Measurements from ENCODE around the gene RRM1. TPM values are rescaled to one million over a fixed set of nuclear protein-coding genes. Genes with fewer than 3 reads are reported as not detected.

Gene RRM1
- total RNA-seq, 1 experiment from 2014 or later = 88.8 TPM

DNA sequence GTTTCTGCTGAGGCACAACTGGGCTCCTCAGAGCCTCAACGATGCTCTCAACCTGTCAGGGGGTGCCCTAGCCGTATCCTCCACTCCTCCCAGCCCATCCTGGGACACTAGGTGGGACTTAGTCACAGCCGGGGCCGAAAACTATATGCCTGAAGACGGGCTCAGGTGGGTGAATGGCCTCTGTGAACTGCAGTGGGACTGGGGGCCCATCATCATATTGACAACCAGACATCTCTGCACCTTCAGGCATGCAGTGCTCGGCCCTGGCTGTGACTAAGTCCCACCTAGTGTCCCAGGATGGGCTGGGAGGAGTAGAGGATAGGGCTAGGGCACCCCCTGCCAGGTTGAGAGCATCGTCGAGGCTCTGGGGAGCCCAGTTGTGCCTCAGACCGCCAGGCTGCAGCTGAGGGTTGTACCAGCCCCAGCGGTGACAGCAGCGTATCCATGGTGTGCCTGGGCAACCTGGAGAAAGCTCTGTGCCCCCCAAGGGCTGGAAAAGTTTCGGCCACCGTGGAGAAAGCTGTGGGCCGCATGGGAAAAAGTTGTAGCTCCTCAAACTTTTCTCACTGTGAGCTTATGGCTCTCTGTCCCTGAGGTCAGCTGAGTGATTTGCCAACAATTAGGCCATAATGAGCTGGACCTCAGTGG, 88.9 kb downstream of the RRM1 start:
- Mint-ChIP-seq H3K4me3 (no peak overlapping the region), H3K4me1 (no peaks in the 10 kb centered on the region), H3K27ac (no peak overlapping the region), H3K27me3 (ENCODE audit: low read depth) (peaks cover 9% of the 10 kb centered on the region), H3K9me3 (no peaks in the 10 kb centered on the region), H3K36me3 (no peaks in the 10 kb centered on the region)
- CTCF ChIA-PET = interaction anchor here (0.6 to 2.9 kb wide), 4 partner anchors 328 to 368 kb away, joined by 3 to 19 read pairs (median 4); partner anchors contain the start of gene STIM1
- ATAC-seq (no peak), DNase-seq (ENCODE audit: low spot score) (no peak)
- POLR2A ChIA-PET = no interaction called here
- no peak for TF ChIP-seq JUN (CRISPR knock-in tag; IDR thresholded peaks at IDR 0.05)

DNA sequence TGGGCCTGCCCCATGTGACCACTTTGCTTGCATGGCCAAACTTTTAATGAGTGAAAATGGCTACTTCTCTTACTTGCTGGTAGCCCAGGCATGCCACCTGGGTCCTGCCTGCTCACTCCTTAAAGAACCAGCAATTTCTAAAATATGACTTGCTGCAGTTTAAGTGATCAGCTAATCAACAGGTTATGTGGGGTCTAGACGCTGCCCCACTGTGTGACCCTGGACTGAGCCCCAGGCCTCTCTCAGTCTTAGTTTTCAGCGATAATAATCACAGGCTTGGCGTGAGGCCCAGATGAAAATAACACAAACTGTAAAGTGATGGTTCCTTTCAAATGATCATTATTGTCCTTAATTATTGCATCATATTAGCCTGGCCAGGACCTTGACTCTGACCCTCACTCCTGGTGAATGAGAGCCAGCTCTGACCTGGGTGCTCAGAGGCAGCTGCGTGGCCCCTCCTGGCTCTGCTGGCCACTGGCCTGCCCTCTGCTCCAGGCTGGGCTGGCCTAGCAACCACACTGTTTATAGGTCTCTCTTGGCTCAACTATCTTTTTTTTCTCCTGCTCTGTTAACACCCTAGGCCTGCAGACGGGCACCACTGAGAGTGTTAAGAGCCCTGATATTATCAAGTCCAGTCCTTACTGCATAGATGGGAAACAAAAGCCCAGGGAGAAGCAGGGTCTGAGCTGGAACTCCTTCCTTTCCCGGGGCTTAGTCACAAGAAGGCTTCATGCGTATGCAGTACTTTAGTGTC, 89.7 kb downstream of the RRM1 start:
- H3K27me3 Mint-ChIP-seq (ENCODE audit: low read depth) = peaks cover 17% of the 10 kb centered on the region; the same call in 1 of the 2 replicates
- ChIA-PET POLR2A (no interaction called here), CTCF (interaction anchor here (1.1 to 4.1 kb wide), 4 partner anchors 329 to 375 kb away, joined by 3 to 104 read pairs (median 12); partner anchors contain the start of gene STIM1)
- DNase-seq (ENCODE audit: low spot score) (no peak), ATAC-seq (no peak)
- H3K4me3 Mint-ChIP-seq = no peak overlapping the region
- TF ChIP-seq, protein P1, sequence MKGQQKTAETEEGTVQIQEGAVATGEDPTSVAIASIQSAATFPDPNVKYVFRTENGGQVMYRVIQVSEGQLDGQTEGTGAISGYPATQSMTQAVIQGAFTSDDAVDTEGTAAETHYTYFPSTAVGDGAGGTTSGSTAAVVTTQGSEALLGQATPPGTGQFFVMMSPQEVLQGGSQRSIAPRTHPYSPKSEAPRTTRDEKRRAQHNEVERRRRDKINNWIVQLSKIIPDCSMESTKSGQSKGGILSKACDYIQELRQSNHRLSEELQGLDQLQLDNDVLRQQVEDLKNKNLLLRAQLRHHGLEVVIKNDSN (CRISPR knock-in tag; IDR thresholded peaks at IDR 0.05) = no peak
- TF ChIP-seq ZBTB21 (CRISPR knock-in tag; IDR thresholded peaks at IDR 0.05; ENCODE audit: borderline replicate concordance) (no peak), SP1 (CRISPR knock-in tag; conservative IDR thresholded peaks at IDR 0.05) (no peak), GTF2I (CRISPR knock-in tag; conservative IDR thresholded peaks at IDR 0.05) (no peak), ATF1 (CRISPR knock-in tag; IDR thresholded peaks at IDR 0.05) (no peak), NR3C1 (CRISPR knock-in tag; conservative IDR thresholded peaks at IDR 0.05; ENCODE audit: low read depth) (no peak)
- H3K36me3 Mint-ChIP-seq = no peaks in the 10 kb centered on the region
- no peaks in the 10 kb centered on the region for H3K9me3 Mint-ChIP-seq
- no peak overlapping the region for H3K27ac Mint-ChIP-seq
- no peaks in the 10 kb centered on the region for H3K4me1 Mint-ChIP-seq

DNA sequence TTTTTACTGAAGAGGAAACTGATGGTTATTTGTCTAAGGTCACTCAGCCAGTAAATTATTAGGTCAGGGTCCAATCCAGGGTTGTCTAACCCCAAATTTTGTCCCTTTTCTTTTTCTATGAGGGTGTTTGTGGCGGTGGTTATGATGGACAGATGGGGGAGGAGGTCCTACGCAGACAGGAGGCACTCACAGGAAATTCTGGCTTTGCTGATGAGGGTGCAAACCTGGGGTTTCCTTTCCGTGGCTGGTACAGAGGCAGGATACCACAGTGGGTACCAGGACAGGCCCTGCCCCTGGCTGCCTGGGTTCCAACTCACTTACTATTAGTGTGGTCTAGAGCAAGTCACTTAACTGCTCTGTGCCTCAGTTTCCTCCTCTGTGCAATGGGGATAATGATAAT, 91.0 kb downstream of the RRM1 start:
- no peak for ATAC-seq
- no peak for DNase-seq (ENCODE audit: low spot score)
- ChIA-PET CTCF (interaction anchor here (1.0 to 4.1 kb wide), 3 partner anchors 308 to 374 kb away, joined by 3 to 104 read pairs (median 3); no protein-coding TSS in a partner anchor), POLR2A (no interaction called here)
- Mint-ChIP-seq H3K4me1 (no peaks in the 10 kb centered on the region), H3K36me3 (no peaks in the 10 kb centered on the region), H3K4me3 (no peak overlapping the region), H3K27me3 (ENCODE audit: low read depth) (peaks cover 18% of the 10 kb centered on the region; the same call in 1 of the 2 replicates), H3K9me3 (no peaks in the 10 kb centered on the region), H3K27ac (no peak overlapping the region)
- TF ChIP-seq, protein P2, sequence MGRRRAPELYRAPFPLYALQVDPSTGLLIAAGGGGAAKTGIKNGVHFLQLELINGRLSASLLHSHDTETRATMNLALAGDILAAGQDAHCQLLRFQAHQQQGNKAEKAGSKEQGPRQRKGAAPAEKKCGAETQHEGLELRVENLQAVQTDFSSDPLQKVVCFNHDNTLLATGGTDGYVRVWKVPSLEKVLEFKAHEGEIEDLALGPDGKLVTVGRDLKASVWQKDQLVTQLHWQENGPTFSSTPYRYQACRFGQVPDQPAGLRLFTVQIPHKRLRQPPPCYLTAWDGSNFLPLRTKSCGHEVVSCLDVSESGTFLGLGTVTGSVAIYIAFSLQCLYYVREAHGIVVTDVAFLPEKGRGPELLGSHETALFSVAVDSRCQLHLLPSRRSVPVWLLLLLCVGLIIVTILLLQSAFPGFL (CRISPR knock-in tag; IDR thresholded peaks at IDR 0.05; ENCODE audit: borderline replicate concordance) = no peak

DNA sequence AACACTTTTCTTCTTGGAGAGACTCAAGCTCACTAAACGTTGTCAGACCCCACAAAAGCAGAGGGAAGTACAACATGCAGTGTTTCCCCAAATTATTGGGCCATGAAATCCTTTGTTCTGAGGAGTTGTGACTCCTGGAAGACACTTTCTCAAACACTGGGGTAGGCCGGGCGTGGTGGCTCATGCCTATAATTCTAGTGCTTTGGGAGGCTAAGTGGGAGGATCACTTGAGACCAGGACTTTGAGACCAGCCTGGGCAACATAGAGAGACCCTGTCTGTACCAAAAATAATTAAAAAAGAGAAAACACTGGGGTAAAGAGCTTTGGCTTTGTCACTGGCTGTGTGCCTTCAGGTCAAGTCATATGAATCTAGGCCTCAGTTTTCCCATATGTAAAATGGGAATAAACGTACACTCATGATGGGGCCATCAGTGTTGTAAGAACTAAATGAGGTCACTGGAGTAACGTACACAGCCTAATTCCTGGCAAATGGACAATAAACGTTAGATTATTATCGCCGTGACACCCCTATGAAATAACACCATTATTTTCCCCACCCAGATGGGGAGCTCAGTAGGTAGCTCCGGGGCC, 92.0 kb downstream of the RRM1 start:
- H3K9me3 Mint-ChIP-seq = no peaks in the 10 kb centered on the region
- peaks cover 18% of the 10 kb centered on the region; the same call in 1 of the 2 replicates for H3K27me3 Mint-ChIP-seq (ENCODE audit: low read depth)
- H3K4me1 Mint-ChIP-seq = no peaks in the 10 kb centered on the region
- POLR2A ChIA-PET = interaction anchor here (0.6 kb wide), 1 partner anchor 18 kb away, joined by 3 read pairs; no protein-coding TSS in a partner anchor
- no peaks in the 10 kb centered on the region for H3K36me3 Mint-ChIP-seq
- CTCF ChIA-PET = interaction anchor here (0.9 to 4.1 kb wide), 31 partner anchors 9 to 804 kb away, joined by 3 to 104 read pairs (median 9); partner anchors contain the start of genes OR51D1, OR52K1, STIM1 and TRIM21
- TF ChIP-seq GTF2I (CRISPR knock-in tag; conservative IDR thresholded peaks at IDR 0.05) (peak; percentile 89), ZNF219 (CRISPR knock-in tag; IDR thresholded peaks at IDR 0.05; ENCODE audit: borderline replicate concordance) (no peak)
- no peak overlapping the region for H3K27ac Mint-ChIP-seq
- H3K4me3 Mint-ChIP-seq = peak overlapping the region; percentile 73
- ATAC-seq (no peak), DNase-seq (ENCODE audit: low spot score) (no peak)

Measured in WTC11 (cell line).